ENCODE data around the gene SLC27A5.

SLC27A5 gene

GRCh38 chr19:58554494-58555368 is 42.9 kb upstream of the SLC27A5 start, which contains the start of gene CHMP2A (continued):
- peak; percentile 44 for TF ChIP-seq ZNF398 (tag by site-specific recombination; IDR thresholded peaks at IDR 0.05)
- no peak for TF ChIP-seq MYNN (tag by site-specific recombination; IDR thresholded peaks at IDR 0.05; ENCODE audit: borderline replicate concordance)
- TF ChIP-seq ZNF221 (tag by site-specific recombination; IDR thresholded peaks at IDR 0.05; ENCODE audit: borderline replicate concordance): no peak
- peak; percentile 41; the same call in 1 of the 2 replicates for TF ChIP-seq PRDM4 (tag by site-specific recombination; IDR thresholded peaks at IDR 0.05)
- peak; percentile 91 for TF ChIP-seq SP2 (tag by site-specific recombination; IDR thresholded peaks at IDR 0.05)
- no peak for TF ChIP-seq ZNF292 (tag by site-specific recombination; IDR thresholded peaks at IDR 0.05; ENCODE audit: borderline replicate concordance, low read depth)
- TF ChIP-seq ZNF530 (tag by site-specific recombination; IDR thresholded peaks at IDR 0.05; ENCODE audit: low read depth): no peak
- TF ChIP-seq ZNF529 (tag by site-specific recombination; IDR thresholded peaks at IDR 0.05; ENCODE audit: insufficient replicate concordance): no peak
- TF ChIP-seq, protein P1, sequence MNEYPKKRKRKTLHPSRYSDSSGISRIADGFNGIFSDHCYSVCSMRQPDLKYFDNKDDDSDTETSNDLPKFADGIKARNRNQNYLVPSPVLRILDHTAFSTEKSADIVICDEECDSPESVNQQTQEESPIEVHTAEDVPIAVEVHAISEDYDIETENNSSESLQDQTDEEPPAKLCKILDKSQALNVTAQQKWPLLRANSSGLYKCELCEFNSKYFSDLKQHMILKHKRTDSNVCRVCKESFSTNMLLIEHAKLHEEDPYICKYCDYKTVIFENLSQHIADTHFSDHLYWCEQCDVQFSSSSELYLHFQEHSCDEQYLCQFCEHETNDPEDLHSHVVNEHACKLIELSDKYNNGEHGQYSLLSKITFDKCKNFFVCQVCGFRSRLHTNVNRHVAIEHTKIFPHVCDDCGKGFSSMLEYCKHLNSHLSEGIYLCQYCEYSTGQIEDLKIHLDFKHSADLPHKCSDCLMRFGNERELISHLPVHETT (tag by site-specific recombination; IDR thresholded peaks at IDR 0.05): peak; percentile 75
- TF ChIP-seq ZNF701 (tag by site-specific recombination; IDR thresholded peaks at IDR 0.05): no peak
- peak; percentile 66 for TF ChIP-seq ZNF610 (tag by site-specific recombination; IDR thresholded peaks at IDR 0.05; ENCODE audit: borderline replicate concordance)
- TF ChIP-seq ZNF2 (tag by site-specific recombination; IDR thresholded peaks at IDR 0.05): no peak
- peak; percentile 39; the same call in 1 of the 2 replicates for TF ChIP-seq ZNF792 (tag by site-specific recombination; IDR thresholded peaks at IDR 0.05)
- TF ChIP-seq ZNF76 (tag by site-specific recombination; IDR thresholded peaks at IDR 0.05; ENCODE audit: borderline replicate concordance, low read depth): peak; percentile 85; the same call in 1 of the 2 replicates
- peak; percentile 99 for TF ChIP-seq ZXDB (tag by site-specific recombination; IDR thresholded peaks at IDR 0.05)
- TF ChIP-seq ZBTB10 (tag by site-specific recombination; IDR thresholded peaks at IDR 0.05): peak; percentile 95
- TF ChIP-seq ZSCAN30 (tag by site-specific recombination; IDR thresholded peaks at IDR 0.05): peak; percentile 69
- TF ChIP-seq ZNF558 (tag by site-specific recombination; IDR thresholded peaks at IDR 0.05): no peak
- TF ChIP-seq RBAK (tag by site-specific recombination; IDR thresholded peaks at IDR 0.05): no peak
- TF ChIP-seq REST (tag by site-specific recombination; IDR thresholded peaks at IDR 0.05): peak; percentile 55
- peak; percentile 97 for TF ChIP-seq ZEB2 (tag by site-specific recombination; IDR thresholded peaks at IDR 0.05)
- TF ChIP-seq, protein P2, sequence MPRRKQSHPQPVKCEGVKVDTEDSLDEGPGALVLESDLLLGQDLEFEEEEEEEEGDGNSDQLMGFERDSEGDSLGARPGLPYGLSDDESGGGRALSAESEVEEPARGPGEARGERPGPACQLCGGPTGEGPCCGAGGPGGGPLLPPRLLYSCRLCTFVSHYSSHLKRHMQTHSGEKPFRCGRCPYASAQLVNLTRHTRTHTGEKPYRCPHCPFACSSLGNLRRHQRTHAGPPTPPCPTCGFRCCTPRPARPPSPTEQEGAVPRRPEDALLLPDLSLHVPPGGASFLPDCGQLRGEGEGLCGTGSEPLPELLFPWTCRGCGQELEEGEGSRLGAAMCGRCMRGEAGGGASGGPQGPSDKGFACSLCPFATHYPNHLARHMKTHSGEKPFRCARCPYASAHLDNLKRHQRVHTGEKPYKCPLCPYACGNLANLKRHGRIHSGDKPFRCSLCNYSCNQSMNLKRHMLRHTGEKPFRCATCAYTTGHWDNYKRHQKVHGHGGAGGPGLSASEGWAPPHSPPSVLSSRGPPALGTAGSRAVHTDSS (tag by site-specific recombination; IDR thresholded peaks at IDR 0.05): peak; percentile 30; the same call in 1 of the 2 replicates
- TF ChIP-seq ZSCAN16 (tag by site-specific recombination; IDR thresholded peaks at IDR 0.05): peak; percentile 21; the same call in 1 of the 2 replicates
- 0 out of 2 replicates have a peak, but pooled peaks have one; percentile 42 for TF ChIP-seq ZSCAN23 (tag by site-specific recombination; IDR thresholded peaks at IDR 0.05)
- peak; percentile 80 for TF ChIP-seq KLF16 (tag by site-specific recombination; IDR thresholded peaks at IDR 0.05)
